GM11168 (cell line): ENCODE data around the gene NKX1-1.
"Not testable (repeated sequence)": the region's sequence is repeated elsewhere in the genome, so short reads cannot be mapped to it uniquely, and the experiment has no call there.

ENCODE experiments used
- in situ Hi-C: fragments of 300-500 bp; cut with MboI; formaldehyde crosslinking; loops from one replicate; pipeline ENCODE4 v1.12.0; 2022; ENCODE audit warnings: low sequenced_read_pairs; ENCODE audit not compliant: unreplicated experiment

The NKX1-1 gene

DNA sequence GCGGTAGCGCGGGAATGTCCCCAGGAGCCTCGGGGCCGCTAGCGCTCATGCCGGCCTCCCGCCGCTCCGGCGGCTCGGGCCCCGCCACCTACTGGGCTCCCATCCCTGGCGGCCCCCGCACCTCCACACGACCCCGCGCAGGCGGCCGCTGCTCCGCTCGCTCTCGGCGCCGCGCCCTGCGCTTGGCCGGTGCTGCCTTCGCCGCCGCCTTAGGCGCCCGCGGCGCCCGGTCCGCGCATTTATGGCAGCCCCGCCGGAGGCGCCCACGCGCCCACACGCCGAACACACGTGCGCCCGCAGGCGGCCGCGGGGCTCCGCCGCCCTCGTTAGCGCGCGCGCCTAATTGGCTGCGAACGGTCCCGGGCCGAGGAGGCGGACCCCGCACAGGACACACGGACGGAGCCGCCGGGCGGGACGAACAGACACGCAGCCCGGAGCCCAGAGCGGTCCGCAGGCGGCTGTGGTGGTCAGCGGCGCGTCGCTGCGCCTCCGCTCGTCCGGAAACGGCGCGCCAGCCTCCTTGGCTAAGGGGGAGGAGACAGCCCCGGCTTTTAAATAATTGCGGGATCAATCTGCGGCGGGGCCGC is at the start of gene NKX1-1:
Gene NKX1-1, minus strand, starts transcription at position 49 of the 587 bp plus-strand sequence. Its CDS starts 0 bp downstream, at position 49.
- in situ Hi-C loops = no loop called here

DNA sequence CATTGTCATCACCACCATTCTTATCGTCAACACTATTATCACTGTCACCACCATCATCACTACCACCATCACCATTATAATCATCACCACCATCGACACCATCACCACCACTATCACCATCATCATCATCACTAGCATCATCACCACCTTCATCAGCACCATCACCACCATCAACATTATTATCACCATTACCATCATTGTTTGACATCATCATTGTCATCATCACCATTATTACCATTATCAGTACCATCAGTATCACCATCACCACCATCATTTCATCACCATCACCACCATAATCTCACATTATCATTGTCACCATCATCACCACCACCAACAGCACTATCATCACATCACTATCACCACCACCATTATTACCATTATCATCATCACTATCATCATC is 47.5 kb upstream of the NKX1-1 start:
- in situ Hi-C loops = no loop called here

DNA sequence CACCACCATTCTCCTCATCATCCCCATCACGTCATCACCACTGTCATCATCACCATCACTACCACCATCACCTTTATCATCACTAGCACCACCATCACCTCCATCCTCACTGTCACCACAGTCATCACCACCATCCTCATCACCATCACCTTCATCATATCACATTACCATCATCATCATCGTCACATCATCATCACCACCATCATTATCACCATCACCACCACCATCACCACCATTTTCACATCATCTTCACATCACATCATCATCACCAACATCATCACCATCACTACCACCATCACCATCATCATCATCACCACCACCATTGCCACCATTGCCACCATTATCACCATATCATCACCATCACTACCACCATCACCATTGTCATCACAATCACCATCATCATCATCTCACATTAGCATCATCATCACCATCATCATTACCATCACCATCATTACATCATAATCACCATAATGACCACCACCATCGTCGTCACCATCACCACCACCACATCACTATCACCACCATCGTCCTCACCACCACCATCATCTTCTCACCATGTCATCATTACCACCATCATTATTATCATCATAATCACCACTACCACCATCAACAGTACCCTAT is 46.3 kb upstream of the NKX1-1 start:
- in situ Hi-C loops = no loop called here

DNA sequence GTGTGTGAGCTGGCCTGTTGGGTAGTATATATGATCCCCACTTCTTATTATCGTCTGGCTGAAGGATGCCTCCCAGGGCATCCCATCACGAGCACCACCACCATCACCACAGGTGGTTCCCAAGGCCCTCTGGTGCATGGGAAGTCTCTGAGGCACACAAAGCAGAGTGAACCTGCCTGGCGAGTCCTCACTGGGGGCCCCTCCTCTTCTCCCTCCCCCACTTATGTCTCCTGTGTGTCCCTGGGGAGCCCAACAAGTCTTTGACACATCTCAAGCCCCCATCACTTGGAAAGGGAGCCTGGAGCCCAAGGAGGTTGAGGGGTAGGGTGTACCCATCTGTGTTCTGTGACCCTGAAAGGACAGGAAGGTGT is 45.5 kb upstream of the NKX1-1 start:
- in situ Hi-C loops = no loop called here

DNA sequence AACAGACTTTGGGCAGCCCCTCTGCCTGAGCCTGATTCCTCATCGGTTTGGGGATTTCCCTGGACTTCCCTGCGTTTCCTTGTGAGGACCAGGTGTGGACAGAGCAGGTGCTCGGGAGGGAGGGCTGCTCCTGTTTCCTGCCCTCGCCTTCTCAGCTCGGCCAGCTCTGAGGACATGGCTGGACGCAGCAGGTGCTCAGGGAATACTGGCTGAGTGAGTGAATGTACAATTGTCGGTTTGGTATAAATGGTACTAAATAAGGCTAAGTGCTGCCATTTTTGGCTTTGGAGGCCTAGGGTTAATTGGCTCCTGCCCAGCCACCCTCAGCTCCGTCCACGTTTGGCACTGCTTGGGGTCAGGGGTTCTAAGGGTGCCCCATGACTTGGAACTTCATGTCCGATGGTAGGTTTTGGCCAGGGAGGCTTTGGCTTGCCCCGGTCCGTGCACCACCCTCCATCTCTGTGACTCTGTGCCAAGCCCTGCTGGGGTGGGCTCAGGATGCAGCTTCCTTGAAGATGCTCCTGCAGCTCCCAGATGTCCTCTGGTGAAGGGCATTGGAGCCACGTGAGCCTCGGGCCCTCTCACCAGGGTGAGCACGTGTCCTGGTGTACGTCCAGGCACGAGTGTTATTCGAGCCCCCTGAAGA is 45.0 kb upstream of the NKX1-1 start:
- in situ Hi-C loops = no loop called here

DNA sequence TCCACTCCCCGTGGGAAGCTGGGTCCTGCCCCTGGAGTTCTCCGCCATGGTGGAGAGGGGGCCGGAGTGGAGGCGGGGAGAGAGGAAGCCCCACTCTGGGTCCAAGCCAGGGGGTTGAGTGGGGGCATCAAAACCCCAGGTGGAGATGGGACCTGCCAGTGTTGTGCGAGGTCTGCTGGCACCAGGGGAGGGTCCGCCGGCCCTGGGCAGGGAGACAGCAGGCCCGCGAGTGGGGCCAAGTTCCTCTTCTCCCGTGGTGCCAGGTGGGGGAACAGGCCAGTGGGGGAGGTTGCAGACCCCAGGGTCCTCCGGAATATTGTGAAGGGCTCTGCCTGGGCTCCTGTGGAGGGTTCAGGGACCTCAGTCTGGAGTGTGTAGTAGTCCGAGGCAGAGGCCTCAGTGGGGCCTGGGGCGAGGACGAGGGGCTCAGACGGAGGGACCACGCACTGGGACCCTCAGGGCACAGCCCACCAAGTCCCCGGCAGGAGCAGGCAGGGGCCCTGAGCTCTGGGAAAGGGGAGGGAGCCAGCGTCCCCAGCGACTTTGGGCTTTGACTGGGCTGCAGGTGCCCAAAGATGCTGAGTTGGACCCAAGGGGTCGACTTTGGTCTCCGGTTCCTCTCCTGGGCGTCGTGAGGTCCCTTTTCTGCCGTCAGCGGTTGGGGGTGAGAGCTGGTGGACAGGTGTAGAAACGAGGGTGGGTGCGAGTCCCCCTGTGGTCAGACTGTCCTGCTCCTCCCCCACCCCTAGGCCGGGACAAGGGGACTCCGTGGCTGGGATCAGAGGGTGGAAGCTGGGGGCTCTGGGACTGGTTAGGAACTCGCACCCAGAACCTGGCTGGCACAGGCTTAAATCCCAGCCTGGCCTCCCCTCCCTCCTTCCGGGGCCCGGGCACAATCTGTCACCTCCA is 43.8 kb upstream of the NKX1-1 start:
- in situ Hi-C loops = no loop called here

DNA sequence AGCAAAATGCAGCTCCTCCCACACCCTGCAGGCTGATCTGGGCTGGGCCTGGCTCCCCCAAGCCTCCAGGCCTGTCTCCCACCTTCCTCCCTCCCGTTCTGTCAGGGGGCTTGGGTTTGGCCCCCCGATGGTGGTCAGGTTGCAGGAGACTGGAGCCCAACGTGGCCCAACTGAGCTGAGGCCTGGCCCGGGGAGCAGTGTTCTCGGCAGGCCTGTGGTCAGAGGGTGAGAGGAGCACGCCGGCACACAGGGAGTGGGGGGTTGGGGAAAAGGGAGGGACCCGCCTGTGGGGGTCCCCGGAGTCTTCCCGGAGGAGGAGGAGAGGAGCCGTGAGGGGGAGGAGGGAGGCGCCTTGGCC is 43.2 kb upstream of the NKX1-1 start:
- in situ Hi-C loops = no loop called here

DNA sequence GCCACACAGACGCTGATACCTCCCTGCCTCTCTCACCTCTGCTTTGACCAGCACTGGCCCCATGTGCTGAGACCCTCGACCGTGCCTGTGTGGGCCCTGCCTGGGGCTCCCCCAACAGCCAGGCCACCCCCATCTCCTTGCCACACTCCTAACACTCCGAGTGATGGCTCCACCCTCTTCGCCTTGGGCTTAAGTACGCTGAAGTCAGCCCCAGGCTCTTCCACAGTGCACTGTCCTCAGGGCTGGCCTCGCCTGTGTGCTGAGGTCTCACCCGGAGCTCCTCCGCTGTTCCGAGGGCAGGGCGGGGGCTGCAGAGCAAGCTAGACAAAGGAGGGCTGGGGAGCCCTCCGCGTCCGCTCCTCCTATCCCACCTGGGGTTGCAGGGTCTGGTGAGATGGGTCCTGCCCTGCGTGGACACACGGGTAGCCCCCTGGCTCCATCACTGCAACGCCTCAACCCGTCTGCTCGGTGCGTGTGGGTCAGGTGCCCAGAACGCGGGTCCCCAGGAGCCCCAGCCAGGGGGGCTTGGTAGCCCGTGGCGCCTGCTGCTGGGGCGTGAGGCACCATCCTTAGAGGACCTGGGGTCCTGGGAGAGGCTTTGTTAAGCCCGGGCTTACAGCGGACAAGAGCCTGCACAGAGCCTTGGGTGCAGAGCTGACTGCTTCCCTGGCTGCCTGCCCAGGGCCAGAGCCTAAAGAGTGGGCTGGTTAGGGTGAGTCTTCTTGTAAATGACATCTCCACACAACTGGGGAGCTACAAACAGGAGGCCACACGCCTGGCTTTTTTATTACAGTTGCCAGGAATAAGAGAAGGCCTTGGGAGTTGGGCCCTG is 42.6 kb upstream of the NKX1-1 start:
- in situ Hi-C loops = no loop called here

DNA sequence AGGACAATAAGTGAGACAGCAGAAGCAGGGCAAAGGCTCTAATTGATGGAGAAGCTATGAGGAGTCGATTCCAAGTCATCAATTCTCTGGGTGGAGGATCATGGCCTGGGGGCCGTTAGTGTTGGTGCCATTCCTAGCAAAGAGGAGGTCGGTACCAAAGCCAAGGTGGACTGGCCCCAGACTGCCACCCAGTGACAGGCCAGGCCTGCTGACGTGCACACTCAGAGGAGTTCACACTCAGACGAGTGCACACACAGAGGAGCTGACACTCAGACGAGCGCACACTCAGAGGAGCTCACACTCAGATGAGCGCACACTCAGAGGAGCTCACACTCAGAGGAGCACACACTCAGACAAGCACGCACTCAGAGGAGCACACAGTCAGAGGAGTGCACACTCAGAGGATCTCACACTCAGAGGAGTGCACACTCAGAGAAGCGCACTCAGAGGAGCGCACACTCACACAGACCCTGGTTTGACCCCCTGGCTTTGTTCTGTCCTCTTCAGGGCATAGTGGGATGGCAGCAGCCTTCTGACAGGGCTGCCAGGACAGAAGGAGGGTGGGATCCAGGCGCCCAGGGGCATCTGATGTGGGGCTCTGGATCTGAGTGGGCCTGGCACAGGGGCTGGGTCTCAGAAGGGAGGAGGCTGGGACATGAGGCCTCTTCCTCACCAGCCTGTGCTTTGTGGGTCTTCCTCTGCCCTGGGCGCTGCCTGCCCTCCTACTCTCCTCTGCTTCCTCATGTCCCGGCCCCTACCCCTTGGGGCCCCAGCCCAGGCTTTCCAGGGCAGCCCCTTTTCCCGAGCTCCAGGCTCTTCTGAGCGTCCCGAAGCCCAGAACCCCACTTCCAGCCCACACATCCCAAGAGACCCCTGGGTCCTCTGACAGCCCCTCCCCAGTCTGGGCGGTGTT is 41.7 kb upstream of the NKX1-1 start:
- in situ Hi-C loops = no loop called here

DNA sequence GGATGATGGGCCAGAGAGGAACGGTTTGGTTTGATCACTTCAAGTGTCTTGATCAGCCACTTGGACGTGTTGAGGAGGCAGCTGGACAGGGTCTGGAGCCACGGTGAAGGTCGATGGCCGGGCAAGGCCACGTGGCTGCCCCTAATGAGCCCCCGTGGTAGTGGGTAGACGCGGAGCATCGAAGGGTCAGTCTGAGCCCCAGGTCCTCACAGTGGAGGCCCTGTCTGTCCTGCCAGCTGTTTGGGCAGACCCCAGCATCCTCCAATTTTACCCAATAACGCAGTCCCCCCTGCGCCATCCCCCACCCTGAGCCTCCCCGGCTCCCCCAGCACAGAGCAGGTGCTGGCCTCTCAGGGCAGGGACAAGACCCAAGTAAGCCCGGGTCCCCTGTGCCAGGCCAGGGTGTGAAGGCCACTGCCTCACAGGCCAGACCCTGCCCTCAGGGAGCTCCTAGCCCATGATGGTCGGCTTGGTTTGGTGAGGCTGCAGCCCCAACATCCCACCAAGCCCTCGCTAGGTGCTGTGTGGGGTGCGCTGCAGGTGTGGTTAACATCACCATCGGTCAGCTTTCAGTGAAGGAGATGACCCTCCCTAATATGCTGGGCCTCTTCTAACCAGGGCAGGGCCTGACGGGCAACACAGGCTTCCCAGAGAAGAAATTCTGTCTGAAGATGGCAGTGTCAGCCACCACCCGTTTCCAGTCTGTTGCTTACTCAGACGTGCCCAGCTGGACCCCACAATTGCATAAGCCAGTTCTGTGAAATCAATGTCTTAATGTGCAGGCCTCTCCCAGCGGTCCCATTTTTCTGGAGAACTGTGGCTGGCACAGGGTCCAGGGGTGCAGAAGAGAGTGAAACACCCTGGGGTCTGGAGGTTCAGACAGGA is 40.5 kb upstream of the NKX1-1 start:
- in situ Hi-C loops = no loop called here

DNA sequence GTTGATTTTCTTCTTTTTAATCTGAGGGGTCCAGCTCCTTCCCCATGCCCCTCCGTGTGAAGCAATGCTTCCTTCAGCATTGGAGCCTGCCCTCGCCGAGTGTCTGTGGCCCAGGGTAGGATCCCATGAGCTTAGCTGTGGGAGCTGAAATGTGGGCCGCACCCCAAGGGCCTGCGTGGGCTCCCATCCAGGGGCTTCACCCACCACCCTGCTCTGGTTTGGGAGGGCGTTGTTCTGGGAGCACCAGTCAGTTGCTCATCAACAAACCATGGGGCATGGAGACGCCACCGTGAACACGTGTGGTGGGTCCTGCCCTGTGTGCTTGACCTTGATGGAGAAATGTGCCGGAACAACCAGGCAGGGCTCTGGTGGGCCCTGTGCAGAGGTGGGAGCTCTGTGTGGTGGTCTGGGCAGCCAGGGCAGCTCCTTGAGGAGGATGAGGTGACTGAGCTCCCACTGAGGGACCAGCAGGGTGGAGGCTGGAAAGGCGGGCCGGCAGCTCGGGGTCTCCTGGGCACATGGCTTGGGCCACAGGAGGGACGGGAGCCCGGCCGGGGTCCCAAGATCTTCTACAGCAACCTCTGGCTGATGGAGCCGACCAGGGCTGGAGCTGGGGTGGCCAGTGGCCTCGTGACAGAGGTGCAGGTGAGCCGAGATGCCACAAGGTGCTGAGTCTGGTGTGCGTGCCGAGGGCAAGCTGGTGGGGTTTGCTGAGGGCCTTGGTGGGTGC is 39.6 kb upstream of the NKX1-1 start:
- in situ Hi-C loops = no loop called here

DNA sequence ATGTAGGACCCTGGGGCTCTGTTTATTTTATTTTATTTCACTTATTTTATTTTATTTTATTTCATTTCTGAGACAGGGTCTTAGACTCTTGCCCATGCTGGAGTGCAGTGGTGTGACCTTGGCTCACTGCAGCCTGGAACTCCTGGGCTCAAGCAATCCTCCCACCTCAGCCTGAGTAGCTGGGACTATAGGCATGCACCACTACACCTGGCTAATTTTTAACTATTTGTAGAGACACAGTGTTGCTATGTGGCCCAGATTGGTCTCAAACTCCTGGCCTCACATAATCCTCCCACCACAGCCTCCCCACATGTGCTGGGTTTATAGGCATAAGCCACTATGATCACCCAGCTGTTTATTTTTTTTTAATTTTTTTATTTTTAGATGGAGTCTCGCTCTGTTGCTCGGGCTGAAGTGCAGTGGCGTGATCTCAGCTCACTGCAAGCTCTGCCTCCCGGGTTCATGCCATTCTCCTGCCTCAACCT is 37.5 kb upstream of the NKX1-1 start:
- in situ Hi-C loops = not testable (repeated sequence)

DNA sequence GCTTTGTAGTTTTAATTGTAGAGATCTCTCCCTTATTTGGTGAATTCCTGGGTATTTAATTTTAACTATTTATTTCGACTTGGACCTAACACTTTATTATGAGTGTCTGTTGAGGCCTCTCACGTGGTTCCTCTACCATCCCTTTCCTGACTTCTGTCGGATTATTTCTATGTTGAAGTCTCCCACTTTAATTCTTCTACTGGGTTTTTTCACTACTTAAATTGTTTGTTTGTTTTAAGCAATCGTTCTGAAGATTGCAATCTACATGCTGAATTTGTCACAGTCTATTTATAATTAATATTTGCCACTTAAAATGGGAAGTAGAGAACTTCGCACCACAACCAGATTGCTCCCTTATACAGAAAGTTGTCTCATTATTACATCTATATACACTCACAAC is 20.8 kb upstream of the NKX1-1 start:
- in situ Hi-C loops = no loop called here

DNA sequence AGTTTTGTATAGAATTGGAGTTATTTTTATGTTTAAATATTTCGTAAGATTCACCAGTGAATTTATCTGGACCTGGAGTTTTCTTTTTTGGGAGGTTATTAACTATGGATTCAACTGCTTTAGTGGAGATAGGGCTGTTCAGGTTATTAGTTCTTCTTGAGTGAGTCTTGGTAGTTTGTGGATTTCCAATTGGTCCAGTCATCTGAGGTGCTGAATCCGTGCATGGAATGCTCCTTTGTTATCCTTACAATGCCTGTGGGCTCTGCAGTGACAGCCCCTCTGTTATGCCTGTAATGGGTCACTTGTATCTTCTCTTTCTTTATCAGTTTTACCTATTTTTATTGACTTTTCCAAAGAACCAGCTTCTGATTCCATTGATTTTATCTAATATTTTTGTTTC is 15.4 kb upstream of the NKX1-1 start:
- in situ Hi-C loops = no loop called here

DNA sequence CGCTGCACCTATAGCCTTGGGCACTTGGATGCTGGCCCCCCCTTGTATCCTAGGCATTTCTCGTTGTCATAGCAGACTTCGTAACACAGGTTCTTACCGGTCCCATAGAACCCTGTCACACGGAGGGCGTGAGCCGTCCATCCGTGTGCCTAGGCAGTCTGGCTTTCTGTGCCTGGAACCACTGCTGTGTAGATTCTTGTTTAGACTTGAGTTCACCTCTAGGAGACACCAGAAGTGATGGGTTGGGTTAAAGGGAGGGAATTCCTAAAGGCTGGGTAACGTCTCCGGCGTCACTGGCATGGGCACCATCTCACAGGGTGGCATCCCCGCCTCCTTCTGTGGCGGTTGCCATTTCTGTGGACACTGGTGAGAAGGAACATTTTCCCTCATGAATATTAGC is 13.5 kb upstream of the NKX1-1 start:
- in situ Hi-C loops = no loop called here

DNA sequence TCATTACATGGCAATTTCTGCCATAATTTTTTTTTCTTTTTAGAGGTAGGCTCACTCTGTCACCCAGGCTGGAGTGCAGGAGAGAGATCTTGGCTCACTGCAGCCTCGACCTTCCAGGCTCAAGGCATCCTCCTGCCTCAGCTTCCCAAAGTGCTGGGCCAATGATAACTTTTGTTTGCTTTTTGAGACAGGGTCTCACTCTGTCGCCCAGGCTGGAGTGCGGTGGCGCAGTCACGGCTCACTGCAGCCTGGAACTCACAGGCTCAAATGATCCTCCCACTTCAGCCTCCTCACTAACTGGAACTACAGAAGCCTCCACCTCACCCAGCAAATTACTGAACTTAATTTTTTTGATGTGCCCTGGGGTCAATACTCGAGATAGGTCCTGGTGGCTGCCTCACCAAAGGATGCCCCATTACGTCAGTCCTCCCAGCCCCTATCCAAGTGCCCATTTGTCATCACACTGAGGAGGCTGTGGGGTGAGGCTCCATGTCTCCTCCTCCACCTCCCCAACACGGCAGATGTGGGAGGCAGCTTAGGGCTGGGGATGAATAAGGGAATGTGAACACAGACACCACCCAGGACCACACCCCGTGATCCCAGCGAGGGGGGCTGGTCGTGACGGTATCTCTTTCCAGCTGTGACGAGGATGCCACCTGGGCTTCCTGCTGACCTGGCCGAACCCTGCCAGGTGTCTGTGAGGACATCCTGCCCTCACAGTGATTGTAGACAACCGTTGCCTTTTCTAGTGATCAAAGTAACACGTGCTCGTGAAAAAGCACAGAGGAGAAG is 12.4 kb upstream of the NKX1-1 start:
- in situ Hi-C loops = no loop called here
